Inferior parietal cortex (tissue), 1 donor: ENCODE results near the gene CUBN.

ENCODE experiments used
- DNase-seq: peaks from one replicate; pipeline ENCODE4 v3.0.0-alpha.2; 2016; ENCODE audit errors: extremely low spot score

The CUBN gene

GRCh38 chr10:17010363-17011145 is 119.1 kb downstream of the CUBN start:
- DNase-seq, result no peak

DNA sequence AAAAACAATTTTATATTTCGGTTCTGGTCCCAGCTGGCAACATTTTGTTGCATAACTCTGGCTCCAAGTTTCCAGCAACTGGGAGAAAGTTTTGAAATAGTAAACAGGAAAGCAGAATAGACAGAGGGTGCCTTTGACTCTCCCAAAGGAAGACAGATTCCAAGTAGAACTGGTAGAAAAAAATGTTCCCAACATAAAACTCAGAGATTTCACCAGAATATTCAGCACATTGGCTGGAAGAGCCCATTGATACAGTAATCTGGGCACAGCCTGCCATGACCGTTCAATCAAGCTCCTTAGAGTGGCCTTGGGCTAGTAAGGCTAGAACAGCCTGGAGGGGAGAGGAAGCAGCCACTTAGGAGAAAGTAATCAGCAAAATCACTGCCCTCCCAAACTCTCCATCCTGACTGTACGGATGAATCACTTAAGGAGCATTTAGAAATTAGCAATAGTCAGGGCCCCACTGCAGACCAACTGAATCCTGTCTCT is 120.4 kb downstream of the CUBN start:
- no peak for DNase-seq

- DNase-seq, result no peak
These were observed 122.2 kb downstream of the CUBN start for GRCh38 chr10:17007418-17007770.

GRCh38 chr10:17006631-17007417 is 122.8 kb downstream of the CUBN start:
- no peak for DNase-seq

- DNase-seq, result no peak
These were observed 123.7 kb downstream of the CUBN start for GRCh38 chr10:17005621-17006566.

- DNase-seq, result no peak
These were observed 124.7 kb downstream of the CUBN start for GRCh38 chr10:17004801-17005380.

DNA sequence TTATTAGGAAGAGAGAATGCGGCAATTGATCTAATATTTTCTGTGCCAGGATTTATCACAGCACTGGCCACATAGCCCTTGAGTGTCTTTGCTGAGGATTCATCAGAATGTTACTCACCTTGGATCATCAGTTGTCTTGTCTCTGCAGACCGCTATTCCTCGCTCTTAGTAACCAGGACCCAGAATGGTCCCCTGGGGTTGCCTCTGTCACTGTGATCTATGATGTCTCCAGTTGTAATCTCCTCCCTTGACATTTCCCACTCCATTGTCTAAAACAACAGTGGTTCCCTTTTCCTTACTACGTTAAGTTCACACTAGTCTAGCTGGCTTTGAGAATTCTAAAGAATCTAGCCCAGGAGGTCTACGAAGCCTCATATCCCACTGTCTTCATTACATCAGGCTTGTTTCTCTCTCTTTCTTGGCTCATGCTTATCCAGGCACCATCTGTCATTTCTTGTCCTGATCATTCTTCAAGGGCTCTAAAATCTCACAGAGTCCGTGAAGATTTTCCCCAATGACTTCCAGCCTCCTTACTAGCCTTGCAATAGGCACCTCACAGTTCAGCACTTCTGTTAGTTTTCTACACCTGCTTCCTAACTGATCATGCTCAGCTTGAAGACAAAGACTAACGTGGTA is 125.8 kb downstream of the CUBN start:
- DNase-seq, result no peak

DNA sequence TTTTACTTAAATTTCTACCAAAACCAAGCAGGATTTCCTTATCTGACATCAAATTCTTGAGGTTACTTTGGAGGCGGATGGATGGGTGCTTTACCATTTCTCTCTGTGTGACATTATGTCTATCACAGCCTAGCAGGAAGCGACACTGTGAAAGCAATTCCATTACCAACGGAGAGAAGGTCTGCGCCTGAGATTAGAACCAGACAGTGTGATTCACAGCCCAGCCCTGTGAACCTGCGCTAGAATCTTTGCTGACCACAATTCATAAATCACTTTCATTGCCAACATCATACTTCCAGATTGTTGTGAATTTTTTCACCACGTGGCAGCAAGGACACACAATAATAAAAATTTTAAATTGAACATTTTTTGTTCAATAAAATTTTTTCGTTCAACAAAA is 126.5 kb downstream of the CUBN start:
- DNase-seq, result no peak

DNA sequence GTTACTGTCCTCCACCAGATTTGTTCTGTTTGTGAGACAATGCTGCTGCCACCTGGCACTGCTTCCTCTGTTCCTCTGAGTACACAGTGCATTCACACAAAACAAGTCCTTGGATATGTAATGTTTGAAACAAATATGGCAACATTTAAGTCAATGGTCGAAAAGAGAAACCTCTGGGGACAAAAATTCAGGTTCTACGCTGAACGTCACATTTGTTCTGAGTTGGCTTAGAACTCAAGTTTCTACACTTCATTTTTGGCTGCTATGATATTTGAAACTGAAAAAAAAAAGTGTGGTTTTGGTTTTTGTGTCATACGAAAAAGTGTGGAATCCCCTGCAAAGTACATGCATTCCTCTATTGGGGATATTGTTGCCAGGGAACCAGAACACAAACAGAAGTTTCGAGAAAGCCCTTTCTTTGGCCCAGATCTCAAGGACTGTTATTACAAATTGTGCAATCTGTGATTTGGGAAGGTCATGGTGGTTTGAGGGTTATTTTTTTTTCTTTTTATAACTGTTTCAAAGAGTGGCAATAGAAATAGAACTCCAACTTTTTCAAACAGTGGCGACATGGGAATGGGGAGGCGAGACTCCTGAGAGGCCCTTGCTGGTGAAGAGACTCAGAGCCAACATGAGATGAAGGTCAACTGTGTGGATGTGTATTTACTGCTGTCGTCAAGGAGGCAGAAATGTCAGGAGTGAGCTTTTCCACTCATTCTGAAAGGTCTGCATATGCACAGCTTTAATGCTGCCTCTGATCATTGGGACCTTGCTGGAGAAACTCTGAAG is 127.5 kb downstream of the CUBN start:
- no peak for DNase-seq

GRCh38 chr10:17001297-17001744 is 128.3 kb downstream of the CUBN start:
- no peak for DNase-seq

DNA sequence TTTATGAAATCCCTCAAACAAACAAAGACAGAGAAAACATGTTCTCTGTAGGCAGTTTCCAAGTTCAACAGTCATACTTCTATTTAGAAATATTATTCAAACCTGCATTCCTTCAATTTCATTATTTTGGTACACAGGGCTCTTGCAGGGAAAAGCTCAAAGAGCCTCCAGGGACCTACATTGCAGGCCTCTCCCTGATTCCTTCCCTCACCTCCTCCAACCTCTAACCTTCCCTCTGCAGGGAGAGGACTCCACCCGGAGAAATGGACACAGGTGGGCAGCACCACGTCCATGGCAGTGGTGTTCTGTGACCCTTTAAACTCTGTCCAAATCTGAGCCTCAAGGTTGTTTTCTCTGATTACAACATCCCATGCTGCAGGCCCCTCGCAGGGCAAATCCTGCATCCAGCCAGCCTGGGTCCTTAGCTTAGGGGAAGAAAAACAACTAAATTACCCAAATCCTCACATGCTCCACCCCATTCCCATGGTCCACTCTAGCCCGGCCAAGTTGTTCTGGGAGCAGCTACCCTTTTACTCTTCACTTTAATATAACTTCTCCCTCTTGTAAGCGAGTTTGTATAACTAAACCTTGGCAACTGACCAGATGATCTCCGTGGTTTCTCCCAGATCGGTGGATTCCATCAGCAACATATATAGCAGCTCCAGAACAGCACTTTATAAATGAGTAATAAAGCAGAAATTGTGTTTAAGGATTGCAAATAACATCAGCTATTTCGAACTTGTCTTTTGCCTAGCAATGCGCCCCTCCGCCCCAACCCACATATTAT is 129.8 kb downstream of the CUBN start:
- DNase-seq, result no peak

GRCh38 chr10:16996530-16996964 is 133.1 kb downstream of the CUBN start:
- DNase-seq, result no peak

DNA sequence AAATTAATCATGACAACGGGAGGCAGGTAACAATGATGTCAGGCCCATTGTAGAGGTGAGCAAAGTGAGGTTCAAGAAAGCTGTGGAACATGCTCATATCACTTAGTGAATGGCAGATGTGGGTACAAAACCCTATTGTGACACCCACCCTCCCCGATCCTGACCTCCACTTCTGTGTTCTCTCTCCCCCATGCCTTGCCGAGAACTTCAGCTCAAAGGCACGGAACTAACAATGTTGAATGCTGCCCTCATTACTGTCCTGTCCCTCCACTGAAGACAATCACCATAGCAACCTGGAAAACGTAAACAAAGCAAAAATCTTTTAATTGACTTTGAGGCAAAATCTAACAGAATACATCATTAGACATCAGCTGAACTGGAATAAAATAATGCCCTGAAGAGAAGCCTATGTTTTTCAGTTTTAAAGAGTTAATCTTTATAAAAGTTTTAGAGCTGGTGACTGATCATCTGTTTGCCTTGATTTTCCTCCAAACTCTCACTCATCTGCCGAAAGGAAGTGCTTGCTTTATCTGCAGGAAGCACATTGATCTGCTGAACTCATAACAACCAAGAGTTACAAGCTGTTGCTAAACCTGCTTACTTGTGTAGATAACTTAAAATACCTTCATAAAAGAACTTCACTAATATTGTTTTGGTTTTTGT is 133.6 kb downstream of the CUBN start:
- DNase-seq, result no peak

GRCh38 chr10:16993186-16993585 is 136.4 kb downstream of the CUBN start:
- DNase-seq, result no peak

- no peak for DNase-seq
These were observed 136.9 kb downstream of the CUBN start for GRCh38 chr10:16992611-16993119.

DNA sequence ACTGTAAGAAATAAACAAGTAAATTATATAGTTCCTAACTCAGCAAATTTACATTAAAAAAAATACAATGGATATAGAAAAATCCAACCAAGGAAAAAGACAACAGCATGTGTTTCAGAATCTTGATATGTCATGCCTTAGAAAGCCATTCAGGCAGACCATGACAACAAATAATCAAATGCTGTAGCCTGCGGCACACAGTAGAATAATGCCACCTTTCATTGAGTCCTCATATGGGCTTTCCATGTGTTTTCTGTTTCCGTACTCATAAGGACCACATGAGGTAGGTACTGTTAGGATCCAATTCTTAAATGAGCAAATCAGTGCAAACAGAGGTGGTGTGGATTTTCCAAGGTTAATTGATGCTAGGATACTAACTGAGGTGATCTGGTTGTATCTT is 138.6 kb downstream of the CUBN start:
- no peak for DNase-seq

DNA sequence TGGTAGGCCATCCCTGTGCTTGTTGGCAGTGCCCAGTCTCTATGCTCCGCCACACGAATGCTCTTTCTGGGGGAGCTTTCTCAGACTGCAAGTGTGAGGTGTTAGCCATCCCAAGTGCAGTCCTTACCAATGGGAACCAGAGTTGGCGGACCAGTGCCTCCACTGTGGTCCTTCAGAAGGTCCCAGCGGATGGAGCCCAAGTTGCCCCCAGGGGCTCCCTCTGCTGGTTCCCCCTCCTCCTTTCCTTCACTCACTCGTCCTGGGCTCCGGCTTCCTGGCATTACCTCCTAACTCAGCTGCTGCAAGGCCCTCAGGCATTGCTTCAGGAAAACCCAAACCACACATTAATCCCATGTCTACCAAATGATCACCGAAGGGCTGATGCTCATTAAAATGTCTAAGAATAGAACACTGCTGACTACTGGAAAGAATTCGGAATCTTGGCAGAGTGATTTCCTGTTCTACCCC is 139.8 kb downstream of the CUBN start:
- no peak for DNase-seq

DNA sequence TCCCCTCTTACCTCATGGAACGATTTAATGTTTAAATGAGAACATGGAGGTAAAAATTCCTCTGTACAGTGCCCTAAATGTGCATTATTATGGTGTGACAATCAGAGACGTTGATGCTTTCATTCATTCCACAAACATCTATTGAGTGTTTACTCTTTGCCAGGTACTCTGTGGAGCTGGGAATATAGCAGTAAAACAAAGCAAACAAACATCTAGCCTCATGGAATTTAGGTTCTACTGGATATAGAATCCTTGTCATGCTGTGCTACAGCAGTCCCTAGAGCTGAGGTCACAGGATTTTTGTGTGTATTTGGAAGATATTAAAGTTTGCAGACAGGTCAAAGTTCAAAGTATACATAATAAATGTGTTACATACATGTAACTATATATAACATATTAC is 140.7 kb downstream of the CUBN start:
- DNase-seq, result no peak
